ENCODE measurements around the gene MACROH2A1. TPM values are rescaled to one million over a fixed set of nuclear protein-coding genes. Genes with fewer than 3 reads are reported as not detected.

MACROH2A1 gene
- polyA plus RNA-seq, 4 donors = 154 to 353 (median 210) TPM

- no peak overlapping the region for H3K4me3 ChIP-seq (ENCODE audit: low read depth in 1 of 3, low read length in 3 of 3)
- no peaks in the 10 kb centered on the region for H3K36me3 ChIP-seq (ENCODE audit: control insufficient read depth in 3 of 3, insufficient read depth in 2 of 3, low read depth in 1 of 3, low read length in 3 of 3)
- H3K27me3 ChIP-seq (ENCODE audit: control insufficient read depth in 3 of 3, insufficient read depth in 3 of 3, low read length in 3 of 3) = peaks cover 0 to 9% (median 0%) of the 10 kb centered on the region in 3 donors
- peaks cover 0 to 2% of the 10 kb centered on the region in 2 donors for H3K9me3 ChIP-seq (ENCODE audit: control insufficient read depth in 2 of 2, insufficient read depth in 1 of 2, low read depth in 1 of 2, low read length in 1 of 2)
- DNase-seq (no peak), FAIRE-seq (no peak)
- no peak overlapping the region for H3K27ac ChIP-seq (ENCODE audit: low read depth in 1 of 3, low read length in 2 of 3)
- 86 to 95% (median 89%) methylated on average over 4 of the region's 4 CpGs for WGBS, 3 donors
- H3K4me1 ChIP-seq (ENCODE audit: control insufficient read depth in 3 of 3, insufficient read depth in 2 of 3, low read depth in 1 of 3, low read length in 2 of 3) = no peaks in the 10 kb centered on the region
Measured at GRCh38 chr5:135322271-135322670, 76.8 kb downstream of the MACROH2A1 start.

- Histone ChIP-seq H3K9me3 (ENCODE audit: control insufficient read depth in 2 of 2, insufficient read depth in 1 of 2, low read depth in 1 of 2, low read length in 1 of 2) (peaks cover 0 to 2% of the 10 kb centered on the region in 2 donors), H3K27me3 (ENCODE audit: control insufficient read depth in 3 of 3, insufficient read depth in 3 of 3, low read length in 3 of 3) (peaks cover 0 to 9% (median 0%) of the 10 kb centered on the region in 3 donors), H3K4me1 (ENCODE audit: control insufficient read depth in 3 of 3, insufficient read depth in 2 of 3, low read depth in 1 of 3, low read length in 2 of 3) (no peaks in the 10 kb centered on the region), H3K4me3 (ENCODE audit: low read depth in 1 of 3, low read length in 3 of 3) (no peak overlapping the region), H3K27ac (ENCODE audit: low read depth in 1 of 3, low read length in 2 of 3) (no peak overlapping the region), H3K36me3 (ENCODE audit: control insufficient read depth in 3 of 3, insufficient read depth in 2 of 3, low read depth in 1 of 3, low read length in 3 of 3) (no peaks in the 10 kb centered on the region)
- FAIRE-seq = no peak
- DNase-seq = no peak
- WGBS, 3 donors = 88 to 90% (median 89%) methylated on average over 15 of the region's 15 CpGs
Measured at GRCh38 chr5:135320718-135321484, 78.1 kb downstream of the MACROH2A1 start.

- Histone ChIP-seq H3K27me3 (ENCODE audit: control insufficient read depth in 3 of 3, insufficient read depth in 3 of 3, low read length in 3 of 3) (peaks cover 0 to 9% (median 0%) of the 10 kb centered on the region in 3 donors), H3K9me3 (ENCODE audit: control insufficient read depth in 2 of 2, insufficient read depth in 1 of 2, low read depth in 1 of 2, low read length in 1 of 2) (peaks cover 0 to 2% of the 10 kb centered on the region in 2 donors), H3K4me1 (ENCODE audit: control insufficient read depth in 3 of 3, insufficient read depth in 2 of 3, low read depth in 1 of 3, low read length in 2 of 3) (no peaks in the 10 kb centered on the region), H3K27ac (ENCODE audit: low read depth in 1 of 3, low read length in 2 of 3) (no peak overlapping the region), H3K4me3 (ENCODE audit: low read depth in 1 of 3, low read length in 3 of 3) (no peak overlapping the region), H3K36me3 (ENCODE audit: control insufficient read depth in 3 of 3, insufficient read depth in 2 of 3, low read depth in 1 of 3, low read length in 3 of 3) (no peaks in the 10 kb centered on the region)
- WGBS, 3 donors = 79 to 87% (median 87%) methylated on average over 8 of the region's 8 CpGs
- FAIRE-seq (no peak), DNase-seq (no peak)
Measured at GRCh38 chr5:135319928-135320606, 79.0 kb downstream of the MACROH2A1 start.

- Histone ChIP-seq H3K4me3 (ENCODE audit: low read depth in 1 of 3, low read length in 3 of 3) (no peak overlapping the region), H3K9me3 (ENCODE audit: control insufficient read depth in 2 of 2, insufficient read depth in 1 of 2, low read depth in 1 of 2, low read length in 1 of 2) (peaks cover 0 to 2% of the 10 kb centered on the region in 2 donors), H3K27ac (ENCODE audit: low read depth in 1 of 3, low read length in 2 of 3) (no peak overlapping the region), H3K4me1 (ENCODE audit: control insufficient read depth in 3 of 3, insufficient read depth in 2 of 3, low read depth in 1 of 3, low read length in 2 of 3) (no peaks in the 10 kb centered on the region), H3K27me3 (ENCODE audit: control insufficient read depth in 3 of 3, insufficient read depth in 3 of 3, low read length in 3 of 3) (peaks cover 0 to 9% (median 0%) of the 10 kb centered on the region in 3 donors), H3K36me3 (ENCODE audit: control insufficient read depth in 3 of 3, insufficient read depth in 2 of 3, low read depth in 1 of 3, low read length in 3 of 3) (no peaks in the 10 kb centered on the region)
- no peak for DNase-seq
- 90 to 96% (median 94%) methylated on average over 6 of the region's 6 CpGs for WGBS, 3 donors
- no peak for FAIRE-seq
Measured at GRCh38 chr5:135319458-135319857, 79.6 kb downstream of the MACROH2A1 start.

GRCh38 chr5:135318924-135319323 lies 80.1 kb downstream of the MACROH2A1 start:
- Histone ChIP-seq H3K9me3 (ENCODE audit: control insufficient read depth in 2 of 2, insufficient read depth in 1 of 2, low read depth in 1 of 2, low read length in 1 of 2) (peaks cover 0 to 2% of the 10 kb centered on the region in 2 donors), H3K4me1 (ENCODE audit: control insufficient read depth in 3 of 3, insufficient read depth in 2 of 3, low read depth in 1 of 3, low read length in 2 of 3) (no peaks in the 10 kb centered on the region), H3K36me3 (ENCODE audit: control insufficient read depth in 3 of 3, insufficient read depth in 2 of 3, low read depth in 1 of 3, low read length in 3 of 3) (no peaks in the 10 kb centered on the region), H3K27me3 (ENCODE audit: control insufficient read depth in 3 of 3, insufficient read depth in 3 of 3, low read length in 3 of 3) (peaks cover 0 to 6% (median 0%) of the 10 kb centered on the region in 3 donors), H3K27ac (ENCODE audit: low read depth in 1 of 3, low read length in 2 of 3) (no peak overlapping the region), H3K4me3 (ENCODE audit: low read depth in 1 of 3, low read length in 3 of 3) (no peak overlapping the region)
- DNase-seq (no peak), FAIRE-seq (no peak)
- 91 to 100% (median 94%) methylated on average over 1 of the region's 1 CpG for WGBS, 3 donors

GRCh38 chr5:135318037-135318436 lies 81.0 kb downstream of the MACROH2A1 start:
- no peak overlapping the region for H3K27ac ChIP-seq (ENCODE audit: low read depth in 1 of 3, low read length in 2 of 3)
- 75 to 82% (median 82%) methylated on average over 4 of the region's 4 CpGs for WGBS, 3 donors
- no peak overlapping the region for H3K4me3 ChIP-seq (ENCODE audit: low read depth in 1 of 3, low read length in 3 of 3)
- no peaks in the 10 kb centered on the region for H3K36me3 ChIP-seq (ENCODE audit: control insufficient read depth in 3 of 3, insufficient read depth in 2 of 3, low read depth in 1 of 3, low read length in 3 of 3)
- H3K9me3 ChIP-seq (ENCODE audit: control insufficient read depth in 2 of 2, insufficient read depth in 1 of 2, low read depth in 1 of 2, low read length in 1 of 2) = peaks cover 0 to 2% of the 10 kb centered on the region in 2 donors
- FAIRE-seq = no peak
- no peaks in the 10 kb centered on the region for H3K4me1 ChIP-seq (ENCODE audit: control insufficient read depth in 3 of 3, insufficient read depth in 2 of 3, low read depth in 1 of 3, low read length in 2 of 3)
- no peak for DNase-seq
- H3K27me3 ChIP-seq (ENCODE audit: control insufficient read depth in 3 of 3, insufficient read depth in 3 of 3, low read length in 3 of 3) = peaks cover 0 to under 1% (median 0%) of the 10 kb centered on the region in 3 donors

GRCh38 chr5:135317286-135317685 lies 81.7 kb downstream of the MACROH2A1 start:
- no peaks in the 10 kb centered on the region for H3K36me3 ChIP-seq (ENCODE audit: control insufficient read depth in 3 of 3, insufficient read depth in 2 of 3, low read depth in 1 of 3, low read length in 3 of 3)
- WGBS, 3 donors = 21 to 63% (median 42%) methylated on average over 4 of the region's 4 CpGs
- no peak overlapping the region for H3K27ac ChIP-seq (ENCODE audit: low read depth in 1 of 3, low read length in 2 of 3)
- no peaks in the 10 kb centered on the region for H3K4me1 ChIP-seq (ENCODE audit: control insufficient read depth in 3 of 3, insufficient read depth in 2 of 3, low read depth in 1 of 3, low read length in 2 of 3)
- no peaks in the 10 kb centered on the region for H3K27me3 ChIP-seq (ENCODE audit: control insufficient read depth in 3 of 3, insufficient read depth in 3 of 3, low read length in 3 of 3)
- peaks cover 0 to 2% of the 10 kb centered on the region in 2 donors for H3K9me3 ChIP-seq (ENCODE audit: control insufficient read depth in 2 of 2, insufficient read depth in 1 of 2, low read depth in 1 of 2, low read length in 1 of 2)
- no peak overlapping the region for H3K4me3 ChIP-seq (ENCODE audit: low read depth in 1 of 3, low read length in 3 of 3)
- no peak for DNase-seq
- FAIRE-seq = no peak

- 57 to 73% (median 73%) methylated on average over 2 of the region's 2 CpGs for WGBS, 3 donors
- Histone ChIP-seq H3K4me3 (ENCODE audit: low read depth in 1 of 3, low read length in 3 of 3) (no peak overlapping the region), H3K9me3 (ENCODE audit: control insufficient read depth in 2 of 2, insufficient read depth in 1 of 2, low read depth in 1 of 2, low read length in 1 of 2) (no peaks in the 10 kb centered on the region), H3K4me1 (ENCODE audit: control insufficient read depth in 3 of 3, insufficient read depth in 2 of 3, low read depth in 1 of 3, low read length in 2 of 3) (no peaks in the 10 kb centered on the region), H3K27ac (ENCODE audit: low read depth in 1 of 3, low read length in 2 of 3) (no peak overlapping the region), H3K27me3 (ENCODE audit: control insufficient read depth in 3 of 3, insufficient read depth in 3 of 3, low read length in 3 of 3) (no peaks in the 10 kb centered on the region), H3K36me3 (ENCODE audit: control insufficient read depth in 3 of 3, insufficient read depth in 2 of 3, low read depth in 1 of 3, low read length in 3 of 3) (no peaks in the 10 kb centered on the region)
- DNase-seq (no peak), FAIRE-seq (no peak)
Measured at GRCh38 chr5:135315386-135315785, 83.6 kb downstream of the MACROH2A1 start.

Measured in small intestine (tissue), 7 donors.